ENCODE data around the gene GKN1.

DNA sequence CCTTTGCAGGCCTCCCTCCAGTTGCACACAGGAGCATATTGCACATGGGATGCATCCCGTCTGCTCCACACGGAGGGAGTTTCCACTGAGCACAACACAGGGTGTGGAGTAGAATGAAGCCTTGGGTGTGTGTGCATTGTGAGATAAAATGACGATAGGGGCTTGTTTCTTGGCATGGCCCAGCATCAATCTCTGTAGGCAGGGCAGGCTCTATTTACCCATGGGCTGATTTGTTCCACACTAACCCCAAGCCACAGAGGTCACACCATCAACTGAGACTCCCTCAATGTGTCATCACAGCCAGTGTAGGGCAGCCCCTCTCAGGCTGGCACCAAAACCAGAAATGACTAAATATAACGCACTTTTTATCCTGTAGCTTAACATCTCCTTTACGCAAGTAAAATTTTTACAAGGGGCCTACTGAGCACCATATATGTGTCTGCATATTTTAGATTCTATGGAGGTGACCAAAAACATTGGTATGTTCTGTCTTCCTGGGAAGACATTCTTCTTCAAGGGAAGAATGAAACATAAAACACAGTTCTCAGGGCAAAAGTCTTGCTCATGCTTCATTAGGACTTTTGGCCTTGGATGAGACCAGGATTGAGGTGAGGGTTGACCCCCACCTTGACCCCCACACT, 2.7 kb upstream of the GKN1 start:
- no peak for TF ChIP-seq CTCF (IDR thresholded peaks at IDR 0.05)
- no peak for TF ChIP-seq POLR2A (IDR thresholded peaks at IDR 0.05)
